Gastroesophageal sphincter (tissue), 3 donors: ENCODE data around the gene EPB41L3.

Source experiments
- CTCF ChIP-seq, 4 experiments: fragments of 200-600 bp in 2 of 4; fragments of 450-650 bp in 2 of 4; sonication (generic) in 1 of 4; IDR thresholded peaks; one replicate each; pipeline ENCODE4 v1.5.1; 2017 to 2019; ENCODE audit warnings: antibody characterized with exemption in 4 of 4, mild to moderate bottlenecking in 2 of 4, moderate library complexity in 2 of 4
- EP300 ChIP-seq: sonication (generic); formaldehyde crosslinking; IDR thresholded peaks from one replicate; pipeline ENCODE4 v1.6.1; 2017; ENCODE audit warnings: antibody characterized with exemption, mild to moderate bottlenecking
- POLR2A ChIP-seq, 2 donors: fragments of 450-650 bp; IDR thresholded peaks; one replicate each; pipeline ENCODE4 v1.6.1; 2017; ENCODE audit warnings: antibody characterized with exemption in 2 of 2, mild to moderate bottlenecking in 2 of 2, moderate library complexity in 1 of 2
- POLR2AphosphoS5 ChIP-seq: sonication (generic); formaldehyde crosslinking; IDR thresholded peaks from one replicate; pipeline ENCODE4 v1.6.1; 2017; ENCODE audit warnings: antibody characterized with exemption

GRCh38 chr18:5397102-5397501, 146.7 kb downstream of the EPB41L3 start:
- TF ChIP-seq CTCF (IDR thresholded peaks at IDR 0.05) (no peak), EP300 (no peak), POLR2A (IDR thresholded peaks at IDR 0.05) (no peak), POLR2AphosphoS5 (no peak)
